ENCODE data around the gene AATK. TPM values are rescaled to one million over a fixed set of nuclear protein-coding genes. Genes with fewer than 3 reads are reported as not detected.

The AATK gene
- total RNA-seq, 2 donors from 2014 or later: 29.1 to 42.2 TPM

DNA sequence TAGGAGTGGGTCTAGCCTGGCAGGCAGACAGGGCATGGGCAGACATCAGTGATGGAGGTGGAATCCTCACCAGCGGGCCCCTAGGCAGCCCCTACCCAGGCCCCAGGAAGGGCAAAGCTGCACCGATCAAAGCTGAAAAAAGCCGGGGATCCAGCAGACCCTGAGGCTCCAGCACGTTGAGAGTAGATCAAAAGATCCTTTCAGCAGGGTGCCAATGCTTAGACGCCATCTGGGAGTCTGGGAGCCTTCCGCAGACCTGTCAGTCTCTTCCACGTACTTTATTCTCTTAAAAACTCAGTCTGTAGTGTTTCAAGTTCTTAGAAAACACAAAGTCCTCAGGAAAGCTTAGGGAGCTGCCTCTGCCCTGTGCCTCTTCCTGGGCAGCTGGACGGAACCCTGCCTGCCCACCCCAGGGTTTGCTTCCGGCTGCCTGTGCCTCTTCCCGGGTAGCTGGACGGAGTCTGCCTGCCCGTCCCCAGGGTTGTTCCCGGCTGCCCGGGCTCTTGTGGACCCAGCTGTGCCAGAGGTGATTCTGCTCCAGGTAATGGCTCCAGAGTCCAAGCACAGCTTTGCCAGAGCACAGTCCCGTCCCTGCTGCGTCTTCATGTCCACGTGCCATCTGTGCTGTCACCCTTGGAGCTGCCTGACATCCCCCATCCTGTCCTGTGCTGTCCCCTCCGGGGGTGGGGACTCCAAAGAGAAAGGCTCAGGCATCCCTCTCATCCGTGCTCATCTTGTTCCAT is 51.5 kb downstream of the AATK start:
- no peaks in the 10 kb centered on the region for H3K4me1 ChIP-seq
- H3K36me3 ChIP-seq (replicated peaks in 1 of 2; ENCODE audit: insufficient read depth in 1 of 2, low read depth in 2 of 2): no peaks in the 10 kb centered on the region
- intact Hi-C loops (cut with DNase I): no loop called here

GRCh38 chr17:81113158-81113724 is 52.8 kb downstream of the AATK start:
- Histone ChIP-seq H3K27me3 (no peaks in the 10 kb centered on the region), H3K27ac (no peak overlapping the region), H3K4me1 (no peaks in the 10 kb centered on the region), H3K4me3 (no peak overlapping the region), H3K36me3 (replicated peaks in 1 of 2; ENCODE audit: insufficient read depth in 1 of 2, low read depth in 2 of 2) (no peaks in the 10 kb centered on the region), H3K9me3 (no peaks in the 10 kb centered on the region)
- ATAC-seq (no peak), DNase-seq (peak in 1 of 4 donors; percentile 38)
- TF ChIP-seq POLR2A (IDR thresholded peaks at IDR 0.05) (no peak), CTCF (IDR thresholded peaks at IDR 0.05) (no peak)
- intact Hi-C loops (cut with DNase I): no loop called here
- 54 to 76% methylated on average over 11 to 21 of the region's 21 CpGs for WGBS, 2 donors

More for the DNA sequence above, 51.5 kb downstream of the AATK start:
- WGBS, 2 donors: 83 to 85% methylated on average over 18 to 19 of the region's 19 CpGs
- no peak overlapping the region for H3K27ac ChIP-seq
- no peak for ATAC-seq
- no peaks in the 10 kb centered on the region for H3K9me3 ChIP-seq
- no peak overlapping the region for H3K4me3 ChIP-seq
- no peak for DNase-seq
- H3K27me3 ChIP-seq: no peaks in the 10 kb centered on the region
- TF ChIP-seq CTCF (IDR thresholded peaks at IDR 0.05): no peak
- TF ChIP-seq POLR2A (IDR thresholded peaks at IDR 0.05): no peak

DNA sequence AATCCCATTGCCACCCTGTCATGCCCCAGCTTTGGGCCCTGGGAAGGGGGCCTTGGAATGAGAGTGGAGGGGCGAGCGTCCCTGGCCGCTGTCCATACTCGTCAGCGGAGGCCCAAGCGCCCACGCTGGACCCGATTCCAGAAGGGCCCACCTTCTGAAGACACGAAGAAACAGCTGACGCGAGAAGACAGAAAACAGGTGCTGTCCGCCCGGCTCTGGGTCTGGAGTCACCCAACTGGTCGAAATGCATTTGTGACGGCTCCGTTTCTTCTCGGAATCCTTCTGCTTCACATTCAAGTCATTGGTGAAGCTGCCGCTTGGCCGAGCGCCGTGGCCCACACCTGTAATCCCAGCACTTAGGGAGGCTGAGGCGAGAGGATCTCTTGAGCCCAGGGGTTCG is 53.6 kb downstream of the AATK start:
- intact Hi-C loops (cut with DNase I): no loop called here
- TF ChIP-seq CTCF (IDR thresholded peaks at IDR 0.05) (no peak), POLR2A (IDR thresholded peaks at IDR 0.05) (no peak)
- Histone ChIP-seq H3K36me3 (replicated peaks in 1 of 2; ENCODE audit: insufficient read depth in 1 of 2, low read depth in 2 of 2) (no peaks in the 10 kb centered on the region), H3K4me3 (no peak overlapping the region), H3K9me3 (no peaks in the 10 kb centered on the region), H3K4me1 (no peaks in the 10 kb centered on the region), H3K27ac (no peak overlapping the region), H3K27me3 (no peaks in the 10 kb centered on the region)
- DNase-seq (no peak), ATAC-seq (no peak)
- 94% methylated on average over 23 of the region's 23 CpGs for WGBS, 2 donors

GRCh38 chr17:81111066-81111465 is 55.0 kb downstream of the AATK start:
- TF ChIP-seq POLR2A (IDR thresholded peaks at IDR 0.05): no peak
- no peak for TF ChIP-seq CTCF (IDR thresholded peaks at IDR 0.05)
- Histone ChIP-seq H3K9me3 (no peaks in the 10 kb centered on the region), H3K36me3 (replicated peaks in 1 of 2; ENCODE audit: insufficient read depth in 1 of 2, low read depth in 2 of 2) (no peaks in the 10 kb centered on the region), H3K4me3 (no peak overlapping the region), H3K4me1 (no peaks in the 10 kb centered on the region), H3K27ac (no peak overlapping the region), H3K27me3 (no peaks in the 10 kb centered on the region)
- ATAC-seq: no peak
- intact Hi-C loops (cut with DNase I): no loop called here
- WGBS, 2 donors: 58% methylated on average over 10 of the region's 10 CpGs; no CpG with 5 or more reads in 1 of the 2 donors
- DNase-seq: no peak
